Measurements from ENCODE around the gene POLR1E.
"Not testable (repeated sequence)": the region's sequence is repeated elsewhere in the genome, so short reads cannot be mapped to it uniquely, and the experiment has no call there.

- not testable (repeated sequence) for TF ChIP-seq EZH2 (IDR thresholded peaks at IDR 0.05); POLR2AphosphoS5 (IDR thresholded peaks at IDR 0.05; ENCODE audit: borderline replicate concordance, low read depth, low read length)
Observed at GRCh38 chr9:37510053-37510452, 24.3 kb downstream of the POLR1E start.

All from SK-N-MC (cell line).